ENCODE data around the gene TEX48.

Gene TEX48

GRCh38 chr9:114693248-114693855, 11.4 kb upstream of the TEX48 start:
- no peak for FAIRE-seq

GRCh38 chr9:114691956-114692295, 9.9 kb upstream of the TEX48 start:
- no peak for FAIRE-seq

- no peak for FAIRE-seq
Measured at GRCh38 chr9:114691046-114691955, 9.3 kb upstream of the TEX48 start.

GRCh38 chr9:114690308-114690707, 8.3 kb upstream of the TEX48 start:
- FAIRE-seq, result no peak

DNA sequence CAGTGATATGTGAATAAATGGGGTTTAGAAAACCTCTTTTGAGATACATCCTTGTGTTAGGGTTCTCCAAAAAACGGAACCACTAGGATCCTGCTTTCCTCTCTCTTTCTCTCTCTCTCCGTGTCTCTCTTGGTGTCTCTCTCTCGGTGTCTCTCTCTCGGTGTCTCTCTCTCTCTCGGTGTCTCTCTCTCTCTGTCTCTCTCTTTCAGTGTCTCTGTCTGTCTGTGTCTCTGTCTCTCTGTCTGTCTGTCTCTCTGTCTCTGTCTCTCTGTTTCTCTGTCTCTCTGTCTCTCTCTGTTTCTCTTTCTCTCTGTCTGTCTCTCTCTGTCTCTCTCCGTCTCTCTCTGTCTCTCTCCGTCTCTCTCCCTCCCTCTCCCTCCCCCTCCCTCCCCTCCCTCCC, 7.8 kb upstream of the TEX48 start:
- FAIRE-seq, result no peak

DNA sequence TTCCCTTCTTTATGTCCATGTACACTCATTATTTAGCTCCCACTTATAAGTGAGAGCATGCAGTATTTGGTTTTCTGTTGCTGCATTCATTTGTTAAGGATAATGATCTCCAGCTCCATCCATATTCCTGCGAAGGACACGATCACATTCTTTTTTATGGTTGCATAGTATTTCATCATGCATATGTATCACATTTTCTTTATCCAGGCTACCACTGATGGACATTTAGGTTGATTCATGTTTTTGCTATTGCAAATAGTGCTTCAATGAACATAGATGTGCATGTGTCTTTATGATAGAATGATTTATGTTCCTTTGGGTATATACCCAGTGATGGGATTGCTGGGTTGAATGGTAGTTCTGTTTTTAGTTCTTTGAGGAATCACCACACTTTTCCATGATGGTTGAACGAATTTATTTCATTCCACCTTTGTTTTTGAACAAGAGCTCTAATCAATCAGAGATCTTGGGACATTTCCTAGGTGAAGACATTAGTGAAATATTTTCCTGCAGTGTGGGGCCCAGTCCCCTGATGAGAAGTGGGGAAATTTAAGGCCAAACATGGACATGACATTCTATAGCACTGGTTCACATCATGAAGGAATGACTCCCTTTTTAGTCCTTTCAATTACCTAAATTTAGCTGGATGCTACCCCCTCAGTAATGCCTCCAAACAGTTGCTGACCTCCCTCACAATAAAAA, 7.1 kb upstream of the TEX48 start:
- no peak for FAIRE-seq

DNA sequence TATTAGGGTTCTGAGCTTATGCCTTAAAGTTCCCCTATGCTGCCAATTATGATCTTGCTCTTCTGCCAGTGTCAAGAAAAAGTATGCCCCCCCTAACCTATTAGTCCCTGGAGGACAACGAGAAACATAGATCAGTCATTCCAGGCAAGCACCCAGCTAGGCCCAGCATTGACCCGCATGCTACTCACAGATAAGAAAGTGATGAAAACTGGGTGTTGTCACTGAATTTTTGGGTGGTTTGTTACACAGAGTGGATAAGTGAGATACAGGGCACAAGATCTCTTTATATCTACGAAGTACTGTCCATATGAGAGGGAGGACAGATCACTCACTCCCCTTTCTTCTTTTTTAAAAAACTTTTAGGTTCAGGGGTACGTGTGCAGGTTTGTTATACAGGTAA, 6.4 kb upstream of the TEX48 start:
- no peak for FAIRE-seq

DNA sequence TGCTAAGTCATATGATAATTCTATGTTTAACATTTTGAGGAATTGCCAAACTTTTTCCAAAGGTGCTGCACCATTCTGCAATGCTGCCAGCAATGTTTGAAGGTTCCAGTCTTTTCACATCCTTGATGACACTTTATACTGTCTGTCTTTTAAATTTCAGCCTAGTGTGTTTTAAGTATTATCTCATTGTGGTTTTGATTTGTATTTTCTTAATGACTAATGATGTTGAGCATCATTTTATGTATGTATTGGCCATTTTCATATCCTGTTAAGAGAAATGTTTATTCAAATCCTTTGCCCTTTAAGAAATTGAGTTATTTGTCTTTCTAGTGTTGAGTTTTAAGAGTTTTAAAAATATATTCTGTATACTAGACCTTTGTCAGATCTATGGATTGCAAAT, 5.0 kb upstream of the TEX48 start:
- no peak for FAIRE-seq

DNA sequence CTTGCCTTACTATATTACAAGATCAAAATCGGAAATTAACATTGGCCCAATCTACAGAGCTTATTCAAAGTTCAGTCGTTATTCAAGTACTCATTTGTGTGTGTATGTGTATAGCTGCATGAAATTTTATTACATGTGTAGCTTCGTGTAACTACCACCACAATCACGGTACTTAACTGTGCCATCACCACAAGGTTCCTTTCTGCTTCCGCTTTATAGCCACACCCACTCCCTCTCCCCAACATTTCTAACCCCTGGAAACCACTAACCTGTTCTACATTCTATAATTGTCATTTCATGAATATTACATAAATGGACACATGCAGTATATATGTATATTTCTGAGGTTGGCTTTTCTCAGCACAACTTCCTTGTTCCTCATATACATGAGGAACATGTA, 4.0 kb upstream of the TEX48 start:
- FAIRE-seq, result no peak

DNA sequence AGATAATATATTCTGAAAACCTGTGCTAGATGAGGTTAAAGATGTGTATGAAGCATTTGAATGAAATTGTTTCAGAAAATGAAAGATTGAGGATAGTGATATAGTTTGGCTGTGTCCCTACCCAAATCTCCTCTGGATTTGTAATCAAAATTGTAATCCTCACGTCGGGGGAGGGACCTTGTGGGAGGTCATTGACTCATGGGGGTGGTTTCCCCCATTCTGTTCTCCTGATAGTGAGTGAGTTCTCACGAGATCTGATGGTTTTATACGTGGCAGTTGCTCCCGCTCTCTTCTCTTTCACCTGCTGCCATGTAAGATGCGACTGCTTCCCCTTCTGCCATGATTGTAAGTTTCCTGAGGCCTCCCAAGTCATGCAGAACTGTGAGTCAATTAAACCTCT, 2.0 kb upstream of the TEX48 start:
- no peak for FAIRE-seq

DNA sequence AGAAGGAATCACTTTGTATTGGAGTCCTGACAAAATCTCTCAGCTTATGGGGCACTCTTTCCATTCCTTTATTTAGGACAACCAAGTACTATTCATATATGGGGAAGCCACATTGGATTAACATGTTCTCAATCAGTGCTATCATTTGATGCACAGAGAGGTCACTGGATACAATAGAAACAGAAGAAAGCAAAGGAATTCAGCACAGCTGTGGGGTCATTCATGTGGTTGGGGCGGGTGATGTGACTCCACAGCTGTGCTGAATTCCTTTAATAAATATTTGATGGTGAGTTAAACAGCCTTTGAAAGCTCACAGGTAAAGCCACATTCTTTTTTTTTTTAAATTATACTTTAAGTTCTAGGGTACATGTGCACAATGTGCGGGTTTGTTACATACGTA, 854 bp upstream of the TEX48 start:
- no peak for FAIRE-seq

DNA sequence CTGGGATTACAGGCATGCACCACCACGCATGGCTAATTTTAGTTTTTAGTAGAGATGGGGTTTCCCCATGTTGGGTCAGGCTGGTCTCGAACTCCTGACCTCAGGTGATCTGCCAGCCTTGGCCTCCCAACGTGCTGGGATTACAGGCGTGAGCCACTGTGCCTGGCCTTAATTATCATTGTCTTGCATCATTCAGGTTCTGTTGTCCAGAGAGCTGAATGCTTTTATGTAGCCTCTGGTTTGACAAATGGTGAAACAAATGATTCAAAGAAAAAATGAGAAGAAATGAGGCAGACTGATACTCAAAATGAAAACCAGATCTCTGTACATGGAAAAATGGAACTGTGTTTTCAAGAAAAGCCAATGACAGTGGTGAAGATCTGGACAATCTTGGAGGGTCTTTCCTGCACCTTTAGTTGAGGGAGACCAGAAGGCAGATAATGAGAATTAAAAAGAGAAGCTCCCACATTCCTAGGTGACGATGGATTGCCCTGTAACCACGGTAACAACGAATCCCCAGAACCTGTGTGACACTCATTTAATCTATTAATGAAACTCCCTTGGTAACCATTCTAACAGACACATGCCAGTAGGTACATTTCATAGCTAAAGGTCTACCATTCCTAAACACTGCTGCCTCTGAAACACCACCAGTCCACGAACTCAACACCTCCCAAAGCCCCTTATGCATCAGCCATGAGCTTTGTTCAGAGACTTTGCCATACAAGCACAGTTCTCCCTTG, 1.6 kb downstream of the TEX48 start:
- FAIRE-seq, result no peak

DNA sequence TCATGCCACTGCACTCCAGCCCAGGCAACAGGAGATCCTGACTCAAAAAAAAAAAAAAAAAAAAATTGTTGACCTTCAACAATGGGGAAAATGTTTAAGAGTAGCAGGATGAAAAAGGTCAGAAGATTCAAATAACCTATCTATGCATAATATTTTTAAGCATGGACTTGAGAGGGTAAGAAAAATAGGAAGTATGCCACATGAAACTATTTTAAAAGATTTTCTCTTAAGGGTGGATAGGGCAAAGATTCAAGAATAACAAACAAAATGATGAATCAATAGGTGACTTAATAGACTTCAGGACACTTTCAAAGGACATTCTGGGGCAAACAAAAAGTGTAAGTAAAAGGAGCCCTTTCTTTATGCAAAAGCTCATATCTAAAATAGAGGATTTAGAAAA, 3.2 kb downstream of the TEX48 start:
- FAIRE-seq, result no peak

DNA sequence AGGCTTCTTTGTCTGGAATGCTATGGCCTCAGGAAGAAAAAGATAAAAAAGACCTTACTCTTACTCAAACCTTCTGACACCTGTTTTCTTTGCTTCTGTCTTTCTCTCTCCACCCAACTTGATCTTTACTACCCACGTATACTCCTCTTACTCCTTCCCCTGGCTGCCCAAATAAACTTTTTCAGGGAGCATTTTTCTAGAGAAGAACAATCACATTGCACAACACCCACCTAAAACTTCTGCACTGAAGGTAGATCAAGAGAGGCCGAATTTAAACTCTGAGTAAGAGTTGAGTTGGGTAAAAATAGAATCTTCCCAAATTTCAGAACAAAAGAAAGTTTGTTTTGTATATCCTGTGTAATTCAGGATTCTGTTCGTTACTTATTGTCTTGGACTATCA, 3.9 kb downstream of the TEX48 start:
- FAIRE-seq, result no peak

DNA sequence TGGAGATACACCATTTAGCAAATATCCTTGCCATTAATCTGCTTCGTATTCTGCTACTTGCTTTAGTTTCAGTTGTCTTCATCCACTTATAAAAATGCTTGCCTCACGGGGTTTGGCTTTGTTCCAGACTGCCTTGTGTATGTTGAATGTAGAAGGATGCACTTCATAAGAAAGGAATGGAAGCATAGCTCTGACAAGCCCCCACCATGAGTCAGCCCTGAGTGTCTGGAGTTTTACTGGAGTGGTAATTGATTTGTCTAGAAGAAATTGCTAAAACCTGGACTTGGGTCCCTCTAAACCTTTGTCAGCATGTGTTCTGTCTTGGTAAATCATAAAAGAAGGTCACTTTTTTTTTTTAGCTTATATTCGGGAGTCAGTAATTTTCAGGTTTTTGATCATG, 4.6 kb downstream of the TEX48 start:
- no peak for FAIRE-seq

DNA sequence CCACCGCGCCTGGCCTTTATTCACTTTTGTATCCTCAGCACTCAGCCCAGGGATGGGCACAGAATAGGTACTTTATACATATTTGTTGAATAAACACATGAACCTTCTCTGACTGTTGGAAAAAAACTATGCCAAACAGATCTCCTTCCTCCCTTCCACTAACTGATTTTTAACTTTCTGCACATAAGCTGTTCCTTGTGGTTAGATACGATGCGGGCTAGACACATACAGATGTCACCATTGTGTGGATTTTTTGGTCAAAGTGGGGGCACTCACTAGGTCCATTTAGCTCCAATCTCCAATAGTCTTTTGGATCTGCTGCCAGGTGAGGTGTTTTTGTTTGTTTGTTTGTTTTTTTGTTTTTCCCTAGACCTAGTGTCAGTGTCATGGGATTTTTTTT, 5.1 kb downstream of the TEX48 start:
- FAIRE-seq, result no peak

- FAIRE-seq, result no peak
Measured at GRCh38 chr9:114674798-114675540, 7.0 kb downstream of the TEX48 start.

- FAIRE-seq, result no peak
Measured at GRCh38 chr9:114674076-114674797, 7.8 kb downstream of the TEX48 start.

DNA sequence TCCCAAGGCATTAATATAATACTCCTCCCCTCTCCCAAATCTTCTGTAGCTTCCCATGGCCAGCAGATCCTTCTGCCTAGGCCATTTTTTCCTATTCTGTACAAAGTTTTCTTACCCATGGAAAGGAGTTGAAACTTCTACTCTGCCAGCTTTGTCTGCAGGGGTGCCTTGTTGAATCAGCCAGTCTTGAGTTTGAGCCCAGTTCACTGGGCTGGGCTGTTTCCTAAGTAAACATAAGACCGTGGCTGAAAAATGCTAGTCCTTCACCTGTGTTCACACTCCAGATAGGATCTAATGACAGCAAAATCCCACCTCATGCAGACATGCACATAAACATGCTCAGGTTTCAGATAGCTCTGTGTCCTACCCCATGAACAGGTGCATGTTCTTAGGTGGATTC, 10.4 kb downstream of the TEX48 start:
- FAIRE-seq, result no peak

DNA sequence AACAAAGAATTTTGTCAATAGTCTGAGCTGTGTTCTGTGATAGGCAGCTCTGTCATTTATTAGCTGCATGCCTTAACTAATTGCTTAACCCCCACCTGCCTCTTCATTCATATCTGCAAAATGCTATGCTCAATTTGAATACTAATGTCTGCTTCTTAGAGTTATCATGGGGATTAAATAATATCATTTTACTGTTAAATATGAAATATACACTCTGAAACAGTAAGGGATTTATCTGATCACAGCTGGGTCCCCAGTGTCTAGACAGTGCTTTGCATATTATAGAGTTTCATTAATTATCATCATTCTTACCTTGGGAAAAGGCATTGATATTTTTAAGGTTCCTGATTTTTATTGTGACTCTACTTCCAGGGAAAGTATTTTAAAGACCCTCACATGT, 12.0 kb downstream of the TEX48 start:
- FAIRE-seq, result no peak

DNA sequence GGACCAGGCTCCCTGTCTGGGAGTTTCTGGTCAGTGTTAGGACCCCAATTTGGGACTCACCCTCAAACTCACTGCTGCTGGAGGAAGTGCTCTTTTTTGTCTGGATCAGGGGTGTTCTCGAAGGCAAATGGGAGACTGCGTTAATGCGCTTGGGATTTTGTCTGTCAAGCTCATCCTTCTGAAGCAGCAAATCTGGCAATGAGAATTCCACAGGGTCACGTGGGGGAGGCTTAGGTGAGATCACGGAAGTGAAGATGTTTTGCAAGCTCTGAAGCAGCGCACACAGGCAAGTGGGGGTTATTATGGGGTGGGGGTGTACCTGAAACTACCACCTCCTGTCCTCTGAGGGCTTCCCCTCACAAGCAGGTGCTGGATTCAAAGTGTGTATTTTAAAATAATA, 13.8 kb downstream of the TEX48 start:
- no peak for FAIRE-seq

- FAIRE-seq, result no peak
Measured at GRCh38 chr9:114666851-114667250, 15.1 kb downstream of the TEX48 start.

Data from A204.1 (cell line).